HG03565 (cell line): Measurements from ENCODE around the gene PLEKHH2.

Experiments
- ATAC-seq: cut with Tn5 transposase; IDR thresholded peaks from one replicate; pipeline ENCODE4 v1.9.1; 2021; ENCODE audit warnings: mild to moderate bottlenecking, moderate library complexity; ENCODE audit not compliant: unreplicated experiment

PLEKHH2 gene

DNA sequence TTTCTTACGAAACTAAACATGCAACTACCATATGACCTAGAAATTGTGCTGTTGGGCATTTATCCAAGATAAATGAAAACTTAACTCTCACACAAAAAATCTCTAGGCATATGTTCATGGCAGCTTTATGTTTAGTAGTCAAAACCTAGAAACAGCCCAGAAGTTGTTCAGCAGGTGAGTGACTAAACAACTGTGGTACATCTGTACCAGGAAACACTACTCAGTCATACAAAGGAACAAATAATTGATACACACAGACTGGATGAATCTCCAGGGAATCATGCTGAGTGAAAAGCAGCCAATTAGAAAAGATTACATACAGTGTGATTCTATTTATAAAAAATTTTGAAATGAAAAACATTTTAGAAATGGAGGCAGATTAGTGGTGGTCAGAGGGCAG is 166.1 kb downstream of the PLEKHH2 start:
- no peak for ATAC-seq

DNA sequence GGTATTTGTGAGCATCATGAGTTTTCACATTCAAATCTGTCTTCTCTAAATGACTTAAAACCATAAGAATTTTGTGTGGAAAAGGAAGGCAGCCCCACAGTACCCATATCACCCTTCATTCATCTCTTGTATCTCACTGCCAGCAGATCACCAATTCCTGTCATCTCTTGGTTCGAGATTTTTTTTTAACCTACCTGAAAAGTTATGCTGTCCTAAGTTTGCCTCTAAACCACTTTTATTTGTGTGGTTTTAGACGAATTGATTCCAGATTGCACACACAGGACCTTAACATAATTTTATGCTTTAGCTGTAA is 169.6 kb downstream of the PLEKHH2 start:
- ATAC-seq, result no peak

DNA sequence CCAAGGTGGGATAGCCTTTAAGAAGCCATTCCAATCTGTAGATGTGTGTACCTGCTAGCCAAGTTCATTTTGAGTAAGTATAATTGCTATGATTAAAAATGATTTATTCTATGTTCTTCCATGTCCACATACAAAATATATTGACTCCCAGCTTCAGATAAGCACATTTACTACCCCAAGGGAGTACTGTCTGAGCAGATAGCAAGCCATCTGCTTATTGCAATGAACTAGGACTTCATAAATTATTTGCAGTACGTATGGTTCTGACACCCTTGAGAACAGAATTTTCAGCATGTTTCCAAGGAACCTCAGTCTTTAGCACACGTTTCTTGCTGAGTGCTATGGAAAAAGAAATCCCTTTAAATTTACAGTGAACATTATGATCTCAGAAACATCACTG is 173.4 kb downstream of the PLEKHH2 start:
- no peak for ATAC-seq

DNA sequence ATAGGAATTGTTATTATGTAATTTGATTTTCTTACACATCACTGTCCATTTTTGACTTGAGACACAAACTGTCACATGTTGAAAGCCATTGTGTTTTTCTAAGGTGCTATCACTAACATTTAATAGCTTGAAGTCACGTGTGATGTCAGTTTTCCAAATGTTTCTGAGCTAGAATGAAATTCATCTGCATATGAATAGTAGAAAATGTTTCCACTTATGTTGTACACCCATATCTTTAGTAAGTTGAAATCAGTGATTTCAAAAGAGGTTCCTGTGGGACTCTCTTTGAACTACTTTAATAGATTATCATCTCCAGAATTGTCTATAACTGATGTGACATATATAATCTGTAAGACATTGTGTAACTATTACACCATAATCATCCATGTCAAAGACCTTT is 173.8 kb downstream of the PLEKHH2 start:
- ATAC-seq, result no peak

DNA sequence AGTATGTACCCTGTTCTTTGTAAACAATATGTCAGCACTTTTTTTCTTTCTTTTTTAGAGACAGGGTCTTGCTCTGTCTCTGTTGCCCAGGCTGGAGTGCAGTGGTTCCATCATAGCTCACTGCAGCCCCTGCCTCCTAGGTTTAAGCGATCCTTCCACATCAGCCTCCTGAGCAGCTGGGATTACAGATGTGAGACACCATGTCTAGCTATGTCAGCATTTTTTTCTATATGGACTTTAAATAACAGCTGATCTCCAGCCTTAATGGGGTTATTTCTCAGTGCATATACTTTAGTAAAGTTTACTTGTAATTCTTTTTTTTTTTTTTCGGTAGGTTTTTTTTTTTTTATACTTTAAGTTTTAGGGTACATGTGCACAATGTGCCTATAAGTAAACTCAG is 174.9 kb downstream of the PLEKHH2 start:
- ATAC-seq, result no peak

DNA sequence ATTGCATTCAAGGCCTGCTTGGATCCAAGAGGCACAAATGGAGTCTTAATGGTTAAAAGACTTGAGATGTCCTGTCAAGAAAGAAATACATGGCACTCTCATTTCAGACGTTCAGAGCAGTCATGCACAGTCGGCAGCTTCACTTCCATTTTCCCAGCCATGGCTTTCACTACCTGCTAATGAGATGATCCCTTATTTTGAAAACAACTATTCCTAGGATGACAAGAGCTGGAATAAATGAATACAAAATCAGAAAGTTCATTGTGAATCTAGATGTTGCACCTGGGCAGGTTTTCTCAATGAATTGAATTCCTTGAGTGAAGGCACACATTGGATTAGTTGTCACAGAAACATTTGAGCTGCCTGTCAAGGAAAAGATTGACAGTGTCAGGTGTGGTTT is 175.9 kb downstream of the PLEKHH2 start:
- no peak for ATAC-seq

DNA sequence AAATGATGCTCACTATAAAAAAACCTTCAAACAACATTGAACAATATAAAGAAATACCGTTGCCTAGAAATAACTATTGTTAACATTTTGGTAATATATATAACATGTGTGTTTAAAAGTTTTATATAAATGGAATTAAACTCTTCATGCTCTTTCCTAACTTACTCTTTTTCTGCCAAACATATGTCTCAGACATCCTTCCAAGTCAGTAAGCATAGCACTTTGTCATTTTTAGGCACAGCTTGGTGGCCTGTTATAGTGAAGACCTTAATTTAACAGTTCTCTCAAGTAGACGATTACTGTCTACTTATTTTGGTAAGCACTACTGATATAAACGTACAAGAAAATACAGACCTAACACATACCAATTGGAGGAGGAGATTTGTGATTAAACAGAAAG is 177.7 kb downstream of the PLEKHH2 start:
- ATAC-seq, result no peak
